ENCODE data around the gene SIK2.

- TF ChIP-seq POLR2A (IDR thresholded peaks at IDR 0.05; ENCODE audit: low read depth, low read length) = no peak
- TF ChIP-seq CTCF (IDR thresholded peaks at IDR 0.05; ENCODE audit: extremely low read depth in 1 of 2, insufficient read depth in 1 of 2, low read depth in 1 of 2, low read length in 2 of 2) = no peak
- TF ChIP-seq POLR2AphosphoS5 (IDR thresholded peaks at IDR 0.05; ENCODE audit: insufficient read depth, low read depth, low read length) = no peak
- TF ChIP-seq GATA2 (IDR thresholded peaks at IDR 0.05; ENCODE audit: insufficient read depth, insufficient read length, low read depth, low read length) = no peak
- no peak for TF ChIP-seq MYC (IDR thresholded peaks at IDR 0.05; ENCODE audit: low read depth, low read length)
- no peak for TF ChIP-seq EZH2 (IDR thresholded peaks at IDR 0.05; ENCODE audit: borderline replicate concordance, low read depth, low read length, severe bottlenecking)
- no peak for TF ChIP-seq JUN (IDR thresholded peaks at IDR 0.05; ENCODE audit: borderline replicate concordance, insufficient read depth, insufficient read length, low read depth)
- TF ChIP-seq, protein P1, sequence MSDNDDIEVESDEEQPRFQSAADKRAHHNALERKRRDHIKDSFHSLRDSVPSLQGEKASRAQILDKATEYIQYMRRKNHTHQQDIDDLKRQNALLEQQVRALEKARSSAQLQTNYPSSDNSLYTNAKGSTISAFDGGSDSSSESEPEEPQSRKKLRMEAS (IDR thresholded peaks at IDR 0.05; ENCODE audit: insufficient read depth, insufficient read length) = no peak
Measured at GRCh38 chr11:111691741-111692140, 89.5 kb downstream of the SIK2 start.
